Fibroblast of lung (primary cell): ENCODE measurements around the gene MACROD1.

Experiments
- EZH2 ChIP-seq: IDR thresholded peaks from 2 replicates; pipeline ENCODE4 v1.5.1; 2012; ENCODE audit warnings: low read length, control low read depth, mild to moderate bottlenecking; ENCODE audit errors: missing control alignments
- TF ChIP-seq, protein P1 (sequence below), 2 donors: IDR thresholded peaks in 1 of 2; conservative IDR thresholded peaks in 1 of 2; 1 replicate in 1 of 2; 2 replicates in 1 of 2; pipeline ENCODE4 v1.5.1; 2011 to 2012; ENCODE audit warnings: low read length in 2 of 2, control low read depth in 1 of 2, inconsistent platforms in 1 of 2, low read depth in 1 of 2, mild to moderate bottlenecking in 1 of 2

DNA sequence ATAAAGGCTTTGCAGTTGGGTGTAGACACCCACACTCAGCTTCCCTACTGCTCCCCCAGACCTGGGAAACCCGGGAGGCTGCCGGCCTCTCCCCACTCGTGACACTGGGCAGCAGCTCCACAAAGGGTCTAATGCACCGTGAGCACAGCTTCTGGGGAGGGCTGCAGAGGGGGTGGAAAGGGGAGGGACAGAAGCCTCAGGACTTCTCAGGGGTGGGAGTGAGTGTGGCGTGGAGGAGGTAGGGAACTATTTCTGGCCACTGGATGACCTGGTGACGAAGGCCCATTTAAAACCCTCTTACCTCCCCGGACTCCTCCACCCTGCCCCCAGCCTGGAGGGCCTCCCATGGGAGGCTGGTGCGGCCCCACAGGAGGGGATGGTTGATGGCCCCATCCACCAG, 56.6 kb downstream of the MACROD1 start:
- TF ChIP-seq, protein P1, sequence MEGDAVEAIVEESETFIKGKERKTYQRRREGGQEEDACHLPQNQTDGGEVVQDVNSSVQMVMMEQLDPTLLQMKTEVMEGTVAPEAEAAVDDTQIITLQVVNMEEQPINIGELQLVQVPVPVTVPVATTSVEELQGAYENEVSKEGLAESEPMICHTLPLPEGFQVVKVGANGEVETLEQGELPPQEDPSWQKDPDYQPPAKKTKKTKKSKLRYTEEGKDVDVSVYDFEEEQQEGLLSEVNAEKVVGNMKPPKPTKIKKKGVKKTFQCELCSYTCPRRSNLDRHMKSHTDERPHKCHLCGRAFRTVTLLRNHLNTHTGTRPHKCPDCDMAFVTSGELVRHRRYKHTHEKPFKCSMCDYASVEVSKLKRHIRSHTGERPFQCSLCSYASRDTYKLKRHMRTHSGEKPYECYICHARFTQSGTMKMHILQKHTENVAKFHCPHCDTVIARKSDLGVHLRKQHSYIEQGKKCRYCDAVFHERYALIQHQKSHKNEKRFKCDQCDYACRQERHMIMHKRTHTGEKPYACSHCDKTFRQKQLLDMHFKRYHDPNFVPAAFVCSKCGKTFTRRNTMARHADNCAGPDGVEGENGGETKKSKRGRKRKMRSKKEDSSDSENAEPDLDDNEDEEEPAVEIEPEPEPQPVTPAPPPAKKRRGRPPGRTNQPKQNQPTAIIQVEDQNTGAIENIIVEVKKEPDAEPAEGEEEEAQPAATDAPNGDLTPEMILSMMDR (conservative IDR thresholded peaks at IDR 0.05 in 1 of 2, IDR thresholded peaks at IDR 0.05 in 1 of 2; ENCODE audit: low read depth in 1 of 2, low read length in 2 of 2): no peak
- TF ChIP-seq EZH2: no peak
